Medulla oblongata (tissue), 1 donor: ENCODE results near the gene A1BG.
A peak's percentile ranks its signal among the peaks of the same experiment; 100 is the strongest.

Source experiments
- DNase-seq: peaks from one replicate; pipeline ENCODE4 v3.0.0-alpha.2; 2015; ENCODE audit errors: extremely low spot score

The A1BG gene

DNA sequence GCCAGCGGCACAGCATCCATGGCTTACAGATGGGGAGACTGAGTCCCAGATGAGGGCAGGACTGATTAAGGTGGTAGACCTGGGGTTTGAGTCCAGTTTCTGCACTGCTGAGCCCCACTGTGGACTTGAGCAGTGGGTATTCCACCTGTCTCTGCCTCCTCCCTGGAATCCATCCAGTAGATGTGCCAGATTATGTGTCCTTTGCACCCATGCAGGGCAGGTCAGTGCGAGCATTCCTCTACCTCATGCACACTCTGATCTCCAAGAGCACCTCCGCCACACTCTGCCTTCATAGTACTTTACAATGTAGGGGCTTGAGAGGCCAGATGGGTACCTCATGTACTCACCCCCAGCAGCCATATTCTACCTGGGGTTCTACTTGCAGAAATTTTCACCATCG lies 16.5 kb downstream of the A1BG start:
- no peak for DNase-seq

GRCh38 chr19:58336216-58336615 lies 17.1 kb downstream of the A1BG start:
- no peak for DNase-seq

GRCh38 chr19:58335630-58336029 lies 17.7 kb downstream of the A1BG start:
- DNase-seq = no peak

DNA sequence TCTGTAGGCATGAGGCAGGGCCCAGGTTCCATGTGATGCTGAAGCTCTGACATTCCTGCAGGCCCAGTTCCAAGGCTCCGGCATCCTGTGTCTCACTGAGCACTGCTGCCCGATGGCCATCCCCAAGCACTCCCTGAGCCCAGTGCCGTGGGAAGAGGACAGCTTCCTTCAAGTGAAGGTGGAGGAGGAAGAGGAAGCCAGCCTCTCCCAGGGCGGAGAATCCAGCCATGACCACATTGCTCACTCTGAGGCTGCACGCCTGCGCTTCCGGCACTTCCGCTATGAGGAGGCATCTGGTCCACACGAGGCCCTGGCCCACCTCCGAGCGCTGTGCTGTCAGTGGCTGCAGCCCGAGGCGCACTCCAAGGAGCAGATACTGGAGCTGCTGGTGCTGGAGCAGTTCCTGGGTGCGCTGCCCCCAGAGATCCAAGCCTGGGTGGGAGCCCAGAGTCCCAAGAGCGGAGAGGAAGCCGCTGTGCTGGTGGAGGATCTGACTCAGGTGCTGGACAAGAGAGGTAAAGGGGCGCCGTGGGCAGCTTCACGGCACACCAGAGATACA lies 18.5 kb downstream of the A1BG start:
- no peak for DNase-seq

DNA sequence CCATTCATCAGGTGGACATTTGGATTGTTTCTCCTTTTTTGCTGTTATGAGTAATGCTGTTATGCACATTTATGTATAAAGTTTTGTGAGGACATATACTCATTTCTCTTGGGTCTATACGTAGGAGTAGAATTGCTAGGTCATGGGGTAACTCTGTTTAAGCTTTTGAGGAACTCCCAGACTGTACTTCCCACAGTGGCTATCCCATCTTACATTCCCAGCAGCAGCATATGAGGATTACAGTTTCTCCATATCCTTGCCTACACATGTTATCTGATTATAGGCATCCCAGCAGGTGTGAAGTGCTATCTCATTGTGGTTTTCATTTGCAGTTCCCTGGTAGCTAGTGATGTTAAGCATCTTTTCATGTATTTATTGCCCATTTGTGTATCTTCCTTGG lies 20.6 kb downstream of the A1BG start:
- no peak for DNase-seq

DNA sequence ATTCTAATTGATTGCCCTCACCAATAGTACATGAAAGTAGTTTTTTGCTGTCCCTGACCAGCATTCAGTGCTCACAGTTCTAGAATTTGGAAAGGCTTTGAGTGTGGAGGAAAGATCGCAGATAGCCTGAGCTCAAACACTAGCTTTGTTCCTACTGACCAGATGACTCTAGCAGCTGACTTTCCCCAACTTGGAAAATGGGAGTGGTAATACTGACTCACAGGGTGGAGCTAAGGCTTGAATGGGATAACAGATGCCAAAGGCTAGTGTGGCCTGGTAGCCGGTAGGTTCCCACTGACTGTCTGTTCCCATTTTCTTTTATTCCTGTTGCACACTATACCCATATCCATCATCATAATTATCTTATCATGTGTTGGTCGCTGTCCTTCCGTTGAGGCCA lies 22.8 kb downstream of the A1BG start:
- DNase-seq = peak; percentile 94

GRCh38 chr19:58328999-58329398 lies 24.3 kb downstream of the A1BG start:
- DNase-seq = no peak

DNA sequence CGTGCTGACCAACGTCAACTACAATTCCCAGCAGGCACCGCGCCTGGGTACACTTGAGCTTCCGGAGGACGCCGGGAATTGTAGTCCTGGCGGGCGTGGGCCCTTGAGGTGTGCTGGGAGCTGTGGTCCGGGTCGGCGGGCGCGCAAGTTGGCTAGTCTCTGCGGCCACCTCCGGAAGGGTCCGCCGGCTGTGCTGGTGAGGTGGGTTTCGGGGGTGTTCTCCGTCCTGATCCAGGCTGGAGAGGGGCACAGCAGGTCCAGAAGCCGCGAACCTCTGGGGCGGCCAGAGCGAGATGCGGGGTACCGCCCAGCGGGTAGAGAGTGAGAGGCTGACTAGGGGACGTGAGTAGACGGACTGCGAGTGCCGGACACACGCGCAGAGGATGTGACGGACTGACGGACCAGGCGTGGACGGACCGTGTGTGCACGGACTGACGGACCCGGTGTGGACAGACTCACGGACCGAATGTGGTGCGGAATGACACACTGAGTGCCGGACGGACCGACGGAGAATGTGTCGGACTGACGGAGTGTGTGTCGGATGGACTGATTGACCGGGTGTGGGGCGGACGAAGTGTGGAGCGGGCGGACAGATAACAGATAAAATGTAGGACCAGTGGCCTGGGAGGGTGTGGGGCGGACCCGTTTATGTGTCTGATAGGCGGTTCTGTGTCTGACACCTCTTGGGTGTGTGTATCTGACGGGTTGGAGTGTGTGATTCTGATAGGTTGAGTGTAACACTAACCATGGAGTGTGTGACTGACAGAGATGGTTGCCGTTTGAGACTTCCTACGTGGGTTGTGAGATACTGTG lies 26.2 kb downstream of the A1BG start, which contains the start of gene ZSCAN22:
ZSCAN22 (plus strand) TSS at position 81 of the 813 bp plus-strand sequence. CDS start 7,809 bp downstream, outside the sequence.
- peak; percentile 99 for DNase-seq

DNA sequence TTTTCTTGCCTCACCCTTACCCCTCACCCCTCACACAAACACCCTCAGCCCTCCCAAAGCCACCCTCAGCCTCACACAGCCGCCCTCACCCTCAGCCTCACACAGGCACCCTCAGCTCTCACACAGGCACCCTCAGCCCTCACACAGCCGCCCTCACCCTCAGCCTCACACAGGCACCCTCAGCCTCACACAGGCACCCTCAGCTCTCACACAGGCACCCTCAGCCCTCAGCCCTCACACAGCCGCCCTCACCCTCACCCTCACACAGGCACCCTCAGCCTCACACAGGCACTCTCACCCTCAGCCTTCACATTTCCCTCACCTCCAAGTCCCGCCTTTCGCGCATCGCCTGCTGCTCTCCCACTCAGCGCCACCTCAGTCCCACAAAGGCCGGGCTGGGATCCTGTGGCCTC lies 26.8 kb downstream of the A1BG start:
- no peak for DNase-seq

DNA sequence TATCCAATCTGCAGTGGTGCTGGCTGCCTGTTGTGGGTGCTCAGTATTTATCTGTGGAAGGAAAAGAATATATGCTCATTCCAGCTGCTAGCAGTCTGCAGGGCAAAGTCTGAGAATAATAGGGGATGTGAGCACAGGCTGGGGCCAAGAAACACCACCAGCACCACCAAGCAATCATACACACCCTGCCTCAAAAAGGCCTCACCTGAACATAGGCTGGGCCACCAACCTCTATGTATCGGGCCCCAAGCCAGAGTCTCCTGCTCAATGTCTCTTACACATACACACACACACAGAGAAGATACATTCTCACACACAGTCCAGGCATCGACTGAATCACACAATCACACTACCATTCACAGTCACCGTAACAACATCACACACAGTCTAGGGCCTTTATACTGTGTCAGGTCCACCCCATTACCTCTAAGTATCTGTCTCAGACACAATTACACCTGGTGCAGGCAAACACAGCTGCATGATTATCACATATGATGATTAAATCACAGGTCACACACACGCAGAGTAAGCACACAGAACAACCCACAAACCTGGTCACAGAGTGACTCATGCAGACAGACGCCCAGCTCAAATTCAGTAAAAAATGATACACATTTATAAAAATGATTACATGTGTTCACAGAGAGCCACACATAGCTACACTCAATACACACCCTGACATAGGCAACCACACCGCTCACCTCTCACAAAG lies 27.8 kb downstream of the A1BG start:
- DNase-seq = no peak

DNA sequence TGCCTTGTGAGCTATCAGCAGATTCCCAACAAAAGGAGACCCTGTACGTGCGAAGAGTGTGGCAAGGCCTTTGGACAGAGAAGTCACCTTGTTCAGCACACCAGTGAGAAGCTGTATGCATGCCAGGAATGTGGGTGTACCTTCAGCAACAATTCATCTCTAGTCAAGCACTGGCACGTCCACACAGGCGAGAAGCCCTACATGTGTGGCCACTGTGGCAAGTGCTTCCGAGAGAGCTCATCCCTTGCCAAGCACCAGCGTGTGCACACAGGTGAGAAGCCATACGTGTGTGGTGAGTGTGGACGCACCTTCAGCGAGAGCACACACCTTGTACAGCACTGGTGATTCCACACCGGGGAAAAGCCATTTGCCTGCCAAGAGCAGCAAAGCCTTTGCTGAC lies 34.1 kb downstream of the A1BG start:
- no peak for DNase-seq

GRCh38 chr19:58318297-58318696 lies 35.0 kb downstream of the A1BG start:
- no peak for DNase-seq

DNA sequence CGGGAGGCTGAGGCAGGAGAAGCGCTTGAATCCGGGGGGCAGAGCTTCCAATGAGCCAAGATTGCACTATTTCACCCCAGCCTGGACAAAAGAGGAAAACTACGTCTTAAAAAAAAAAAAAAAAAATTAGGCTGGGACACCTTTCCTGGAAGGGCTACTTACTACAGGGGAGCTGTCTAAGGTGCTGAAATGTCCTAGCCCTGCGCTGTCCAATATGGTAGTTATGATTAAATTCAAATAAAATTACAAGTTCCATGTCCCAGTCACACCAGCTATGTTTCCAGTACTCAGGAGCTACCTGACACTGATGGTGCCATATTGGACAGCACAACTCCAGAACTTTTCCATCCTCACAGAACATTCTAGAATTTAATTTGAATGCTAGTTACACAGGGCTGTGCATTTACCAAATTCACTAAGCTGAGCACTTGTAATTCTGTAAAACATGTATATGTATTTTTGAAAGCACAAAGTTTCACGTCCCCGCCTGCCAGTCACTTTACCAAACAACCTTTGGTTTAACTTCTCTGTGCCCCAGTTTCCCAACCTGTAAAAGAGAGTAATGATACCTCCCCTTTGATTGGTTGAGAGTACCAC lies 35.7 kb downstream of the A1BG start:
- no peak for DNase-seq

- DNase-seq = no peak
Observed at GRCh38 chr19:58315580-58315979, 37.7 kb downstream of the A1BG start.

GRCh38 chr19:58311345-58311865 lies 41.9 kb downstream of the A1BG start:
- DNase-seq = no peak

- DNase-seq = peak; percentile 14
Observed at GRCh38 chr19:58310685-58311084, 42.6 kb downstream of the A1BG start.

DNA sequence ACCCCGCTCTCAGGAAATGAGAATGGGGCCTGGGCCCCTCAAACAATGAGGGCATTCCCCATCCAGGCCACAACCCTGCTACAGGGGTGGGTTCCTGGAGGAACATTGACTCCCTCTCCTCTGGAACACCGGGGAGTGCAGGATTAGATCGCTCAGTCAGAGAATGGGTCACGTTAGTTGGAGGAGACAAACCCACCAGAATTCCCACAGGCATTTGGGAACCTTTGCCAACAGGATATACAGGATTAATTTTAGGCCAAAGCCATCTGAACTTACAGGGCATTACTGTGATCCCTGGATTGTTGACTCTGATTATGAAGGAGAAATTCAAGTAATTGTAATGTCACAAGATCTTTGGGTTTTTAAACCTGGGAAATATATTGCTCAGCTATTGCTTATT lies 45.6 kb downstream of the A1BG start:
- DNase-seq = no peak

- no peak for DNase-seq
Observed at GRCh38 chr19:58305932-58306323, 47.4 kb downstream of the A1BG start.

GRCh38 chr19:58305065-58305931 lies 48.0 kb downstream of the A1BG start, which contains the start of gene ERVK3-1:
Gene ERVK3-1, plus strand, starts transcription at chr19:58305377. Its CDS starts 6,792 bp downstream, at chr19:58312169.
- DNase-seq = peak; percentile 98

- no peak for DNase-seq
Observed at GRCh38 chr19:58304748-58305064, 48.6 kb downstream of the A1BG start.

DNA sequence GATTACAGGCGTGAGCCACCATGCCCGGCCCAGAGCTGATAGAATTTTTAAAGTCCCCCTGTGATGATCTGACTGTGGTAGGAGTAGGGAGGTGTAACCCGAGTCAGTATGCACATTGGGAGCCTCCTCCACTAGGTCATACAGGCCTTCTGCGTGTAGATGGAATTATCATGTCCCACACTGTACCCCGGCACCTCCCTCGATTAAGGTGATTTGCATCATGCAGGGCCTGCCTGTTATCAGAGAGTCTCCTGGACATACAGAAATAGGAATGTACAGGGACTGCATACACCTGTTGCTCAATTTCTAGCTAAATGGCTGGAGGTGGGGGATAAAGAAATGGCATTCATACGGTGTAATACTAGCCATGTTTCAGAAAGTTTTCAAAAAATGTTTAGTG lies 49.0 kb downstream of the A1BG start:
- no peak for DNase-seq
